Mammary epithelial cell (primary cell): Measurements from ENCODE around the gene PDE11A.

Experiments
- EZH2 ChIP-seq: IDR thresholded peaks from 2 replicates; pipeline ENCODE4 v1.6.1; 2012; ENCODE audit warnings: low read length, inconsistent platforms, borderline replicate concordance
- TF ChIP-seq, protein P1 (sequence below), 2 donors: IDR thresholded peaks in 1 of 2; conservative IDR thresholded peaks in 1 of 2; 2 replicates each; pipeline ENCODE4 v1.5.1; 2011 to 2012; ENCODE audit warnings: inconsistent platforms in 2 of 2, low read length in 2 of 2, mild to moderate bottlenecking in 2 of 2, control low read depth in 1 of 2, low read depth in 1 of 2; ENCODE audit not compliant: insufficient read depth in 1 of 2; ENCODE audit errors: extremely low read depth in 1 of 2

DNA sequence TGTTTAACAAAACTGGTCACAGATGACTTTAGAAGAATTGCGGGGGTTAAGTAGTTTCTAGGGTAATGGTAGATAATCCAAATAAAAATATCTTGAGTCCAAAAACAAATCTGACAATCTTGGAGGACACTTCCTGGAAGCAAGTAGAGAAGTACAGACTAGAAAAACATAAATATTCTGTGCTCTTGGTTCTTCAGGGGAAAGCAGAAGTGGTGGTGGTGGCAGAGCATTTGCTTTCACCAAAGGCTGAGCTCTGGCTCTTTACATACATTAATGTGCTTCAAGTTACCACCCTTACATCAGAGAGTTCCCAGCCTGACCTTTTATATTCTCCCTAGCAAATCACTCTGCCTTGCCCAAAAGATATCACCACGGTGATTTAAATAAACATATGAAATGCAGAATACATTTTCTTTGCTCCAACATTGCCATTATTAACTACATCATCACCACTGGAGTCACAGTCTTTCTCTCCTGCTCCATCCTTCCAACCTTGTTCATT, 15.3 kb downstream of the PDE11A start:
- TF ChIP-seq, protein P1, sequence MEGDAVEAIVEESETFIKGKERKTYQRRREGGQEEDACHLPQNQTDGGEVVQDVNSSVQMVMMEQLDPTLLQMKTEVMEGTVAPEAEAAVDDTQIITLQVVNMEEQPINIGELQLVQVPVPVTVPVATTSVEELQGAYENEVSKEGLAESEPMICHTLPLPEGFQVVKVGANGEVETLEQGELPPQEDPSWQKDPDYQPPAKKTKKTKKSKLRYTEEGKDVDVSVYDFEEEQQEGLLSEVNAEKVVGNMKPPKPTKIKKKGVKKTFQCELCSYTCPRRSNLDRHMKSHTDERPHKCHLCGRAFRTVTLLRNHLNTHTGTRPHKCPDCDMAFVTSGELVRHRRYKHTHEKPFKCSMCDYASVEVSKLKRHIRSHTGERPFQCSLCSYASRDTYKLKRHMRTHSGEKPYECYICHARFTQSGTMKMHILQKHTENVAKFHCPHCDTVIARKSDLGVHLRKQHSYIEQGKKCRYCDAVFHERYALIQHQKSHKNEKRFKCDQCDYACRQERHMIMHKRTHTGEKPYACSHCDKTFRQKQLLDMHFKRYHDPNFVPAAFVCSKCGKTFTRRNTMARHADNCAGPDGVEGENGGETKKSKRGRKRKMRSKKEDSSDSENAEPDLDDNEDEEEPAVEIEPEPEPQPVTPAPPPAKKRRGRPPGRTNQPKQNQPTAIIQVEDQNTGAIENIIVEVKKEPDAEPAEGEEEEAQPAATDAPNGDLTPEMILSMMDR (conservative IDR thresholded peaks at IDR 0.05 in 1 of 2, IDR thresholded peaks at IDR 0.05 in 1 of 2; ENCODE audit: extremely low read depth in 1 of 2, insufficient read depth in 1 of 2, low read depth in 1 of 2, low read length in 2 of 2): no peak
- no peak for TF ChIP-seq EZH2
